Trophoblast cell (in vitro differentiated cells and primary cell): ENCODE measurements around the gene PIGA.
A peak's percentile ranks its signal among the peaks of the same experiment; 100 is the strongest.
"Not testable (repeated sequence)": the region's sequence is repeated elsewhere in the genome, so short reads cannot be mapped to it uniquely, and the experiment has no call there.

Experiments
- DNase-seq, 2 donors: peaks; one replicate each; pipeline ENCODE4 v3.0.0-alpha.2; 2016
- H2AFZ ChIP-seq: 2 replicates; pipeline ENCODE4 v1.6.1; 2013; ENCODE audit warnings: low read length, moderate library complexity, mild to moderate bottlenecking; ENCODE audit not compliant: insufficient read depth, poor library complexity
- H2AK5ac ChIP-seq: 2 replicates; pipeline ENCODE4 v1.6.1; 2013; ENCODE audit warnings: mild to moderate bottlenecking, low read length
- H2BK120ac ChIP-seq: 2 replicates; pipeline ENCODE4 v1.6.1; 2013; ENCODE audit warnings: low read length, mild to moderate bottlenecking, moderate library complexity; ENCODE audit not compliant: insufficient read depth, poor library complexity
- H2BK12ac ChIP-seq: 2 replicates; pipeline ENCODE4 v1.6.1; 2013; ENCODE audit warnings: mild to moderate bottlenecking, low read length, moderate library complexity
- H2BK5ac ChIP-seq: 2 replicates; pipeline ENCODE4 v1.6.1; 2013; ENCODE audit warnings: low read length, low read depth, moderate library complexity, mild to moderate bottlenecking; ENCODE audit not compliant: poor library complexity
- H3K14ac ChIP-seq: 2 replicates; pipeline ENCODE4 v1.6.1; 2013; ENCODE audit warnings: mild to moderate bottlenecking, low read length
- H3K18ac ChIP-seq: 2 replicates; pipeline ENCODE4 v1.6.1; 2013; ENCODE audit warnings: mild to moderate bottlenecking, low read length
- H3K23ac ChIP-seq: 2 replicates; pipeline ENCODE4 v1.6.1; 2013; ENCODE audit warnings: low read length
- H3K27ac ChIP-seq: 2 replicates; pipeline ENCODE4 v1.5.1; 2013; ENCODE audit warnings: low read depth, mild to moderate bottlenecking, inconsistent platforms, low read length, moderate library complexity
- H3K27me3 ChIP-seq: 2 replicates; pipeline ENCODE4 v1.6.1; 2013; ENCODE audit warnings: inconsistent platforms, mild to moderate bottlenecking, low read length, moderate library complexity; ENCODE audit not compliant: insufficient read depth
- H3K36me3 ChIP-seq, 2 experiments: 1 replicate in 1 of 2; 2 replicates in 1 of 2; pipeline ENCODE4 v1.6.1; 2013; ENCODE audit warnings: low read length in 2 of 2, mild to moderate bottlenecking in 2 of 2, moderate library complexity in 1 of 2; ENCODE audit not compliant: insufficient read depth in 2 of 2, control insufficient read depth in 1 of 2
- H3K4ac ChIP-seq: 2 replicates; pipeline ENCODE4 v1.6.1; 2013; ENCODE audit warnings: low read depth, mild to moderate bottlenecking, low read length, moderate library complexity
- H3K4me1 ChIP-seq, 2 experiments: 1 replicate in 1 of 2; 2 replicates in 1 of 2; pipeline ENCODE4 v1.6.1; 2013; ENCODE audit warnings: low read length in 2 of 2, mild to moderate bottlenecking in 2 of 2, moderate library complexity in 1 of 2; ENCODE audit not compliant: insufficient read depth in 2 of 2, control insufficient read depth in 1 of 2
- H3K4me2 ChIP-seq: 2 replicates; pipeline ENCODE4 v1.6.1; 2013; ENCODE audit warnings: inconsistent platforms, mild to moderate bottlenecking, low read length, moderate library complexity
- H3K4me3 ChIP-seq: 2 replicates; pipeline ENCODE4 v1.5.1; 2013; ENCODE audit warnings: mild to moderate bottlenecking, low read depth, low read length, inconsistent platforms
- H3K79me1 ChIP-seq: one replicate; pipeline ENCODE4 v1.6.1; 2013; ENCODE audit warnings: low read length
- H3K79me2 ChIP-seq: 2 replicates; pipeline ENCODE4 v1.6.1; 2013; ENCODE audit warnings: low read length, mild to moderate bottlenecking; ENCODE audit not compliant: control insufficient read depth, insufficient read depth, poor library complexity
- H3K9ac ChIP-seq: 2 replicates; pipeline ENCODE4 v1.6.1; 2013; ENCODE audit warnings: mild to moderate bottlenecking, low read length
- H3K9me3 ChIP-seq: 2 replicates; pipeline ENCODE4 v1.6.1; 2013; ENCODE audit warnings: low read depth, mild to moderate bottlenecking, control low read depth, inconsistent platforms, low read length; ENCODE audit not compliant: insufficient read depth
- H4K12ac ChIP-seq: 2 replicates; pipeline ENCODE4 v1.6.1; 2013; ENCODE audit warnings: low read depth, mild to moderate bottlenecking, low read length, moderate library complexity
- H4K8ac ChIP-seq: 2 replicates; pipeline ENCODE4 v1.6.1; 2013; ENCODE audit warnings: low read depth, mild to moderate bottlenecking, low read length, moderate library complexity
- H4K91ac ChIP-seq: one replicate; pipeline ENCODE4 v1.6.1; 2013; ENCODE audit warnings: low read depth, mild to moderate bottlenecking, low read length, moderate library complexity
- WGBS: extraction: QIAGEN DNeasy Blood & Tissue Kit; methylation state at CpG from one replicate; pipeline ENCODE4 v1.1.7; 2013; ENCODE audit warnings: missing lambda C conversion rate; ENCODE audit not compliant: insufficient read length, insufficient coverage; ENCODE audit errors: extremely low coverage; 5-methylcytosine and 5-hydroxymethylcytosine counted together

The PIGA gene

DNA sequence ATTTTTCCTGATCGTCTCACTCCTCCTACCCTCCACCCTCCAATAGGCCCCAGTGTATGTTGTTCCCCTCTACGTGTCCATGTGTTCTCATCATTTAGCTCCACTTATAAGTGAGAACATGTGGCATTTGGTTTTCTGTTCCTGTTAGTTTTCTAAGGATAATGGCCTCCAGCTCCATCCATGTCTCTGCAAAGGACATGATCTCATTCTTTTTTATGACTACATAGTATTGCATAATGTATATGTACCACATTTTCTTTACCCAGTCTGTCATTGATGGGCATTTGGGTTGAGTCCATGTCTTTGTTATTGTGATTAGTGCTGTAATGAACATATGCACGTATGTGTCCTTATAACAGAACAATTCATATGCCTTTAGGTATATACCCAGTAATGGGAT lies 29.4 kb downstream of the PIGA start:
- H4K8ac ChIP-seq, H3K4ac ChIP-seq, H2BK120ac ChIP-seq, H3K27me3 ChIP-seq, H3K14ac ChIP-seq, H3K4me3 ChIP-seq, H2AK5ac ChIP-seq, H3K9me3 ChIP-seq, DNase-seq, H3K23ac ChIP-seq, H3K18ac ChIP-seq, H3K79me2 ChIP-seq, H3K27ac ChIP-seq, H3K4me1 ChIP-seq, H2BK5ac ChIP-seq, H2AFZ ChIP-seq, H3K36me3 ChIP-seq, H3K4me2 ChIP-seq, H2BK12ac ChIP-seq, H3K79me1 ChIP-seq, H4K12ac ChIP-seq, H4K91ac ChIP-seq, H3K9ac ChIP-seq: not testable (repeated sequence)
- no CpG with 5 or more reads among the region's 3 CpGs for WGBS

DNA sequence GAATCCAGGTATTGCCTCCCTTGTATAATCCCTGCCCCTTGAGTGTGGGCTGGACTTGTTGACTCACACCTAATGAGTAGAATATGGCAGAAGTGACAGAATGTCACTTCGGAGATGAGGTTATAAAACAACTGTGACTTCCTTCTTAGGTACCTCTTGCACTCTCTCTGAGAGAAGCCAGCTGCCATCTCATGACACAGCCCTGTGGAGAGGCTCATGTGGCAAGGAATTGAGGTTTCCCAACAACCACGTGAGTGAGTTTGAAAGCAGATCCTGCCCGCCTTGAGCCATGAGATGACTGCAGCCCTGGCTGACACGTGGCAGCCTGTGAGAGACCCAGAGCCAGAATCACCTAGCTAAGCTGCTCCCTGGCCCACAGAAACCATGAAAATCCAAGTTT lies 33.4 kb downstream of the PIGA start:
- peak; percentile 6 to 39 for DNase-seq
- no peak overlapping the region for H3K4me3 ChIP-seq
- H3K4ac ChIP-seq, result no peak overlapping the region
- H2BK12ac ChIP-seq, result no peak overlapping the region
- H3K23ac ChIP-seq, result no peak overlapping the region
- H3K9me3 ChIP-seq, result no peaks in the 10 kb centered on the region
- no peak overlapping the region for H2BK120ac ChIP-seq
- peaks cover 0 to 2% of the 10 kb centered on the region in 2 experiments for H3K4me1 ChIP-seq
- no peak overlapping the region for H4K8ac ChIP-seq
- no peak overlapping the region for H2AK5ac ChIP-seq
- no peak overlapping the region for H3K18ac ChIP-seq
- no peak overlapping the region for H2BK5ac ChIP-seq
- no peak overlapping the region for H3K4me2 ChIP-seq
- no peaks in the 10 kb centered on the region for H3K79me1 ChIP-seq
- no peaks in the 10 kb centered on the region for H3K79me2 ChIP-seq
- H3K14ac ChIP-seq, result no peak overlapping the region
- H2AFZ ChIP-seq, result no peak overlapping the region
- no peak overlapping the region for H4K12ac ChIP-seq
- no peak overlapping the region for H3K9ac ChIP-seq
- H3K27me3 ChIP-seq, result no peaks in the 10 kb centered on the region
- no peak overlapping the region for H3K27ac ChIP-seq
- H4K91ac ChIP-seq, result no peak overlapping the region
- no CpG with 5 or more reads among the region's 4 CpGs for WGBS
- H3K36me3 ChIP-seq, result no peaks in the 10 kb centered on the region

DNA sequence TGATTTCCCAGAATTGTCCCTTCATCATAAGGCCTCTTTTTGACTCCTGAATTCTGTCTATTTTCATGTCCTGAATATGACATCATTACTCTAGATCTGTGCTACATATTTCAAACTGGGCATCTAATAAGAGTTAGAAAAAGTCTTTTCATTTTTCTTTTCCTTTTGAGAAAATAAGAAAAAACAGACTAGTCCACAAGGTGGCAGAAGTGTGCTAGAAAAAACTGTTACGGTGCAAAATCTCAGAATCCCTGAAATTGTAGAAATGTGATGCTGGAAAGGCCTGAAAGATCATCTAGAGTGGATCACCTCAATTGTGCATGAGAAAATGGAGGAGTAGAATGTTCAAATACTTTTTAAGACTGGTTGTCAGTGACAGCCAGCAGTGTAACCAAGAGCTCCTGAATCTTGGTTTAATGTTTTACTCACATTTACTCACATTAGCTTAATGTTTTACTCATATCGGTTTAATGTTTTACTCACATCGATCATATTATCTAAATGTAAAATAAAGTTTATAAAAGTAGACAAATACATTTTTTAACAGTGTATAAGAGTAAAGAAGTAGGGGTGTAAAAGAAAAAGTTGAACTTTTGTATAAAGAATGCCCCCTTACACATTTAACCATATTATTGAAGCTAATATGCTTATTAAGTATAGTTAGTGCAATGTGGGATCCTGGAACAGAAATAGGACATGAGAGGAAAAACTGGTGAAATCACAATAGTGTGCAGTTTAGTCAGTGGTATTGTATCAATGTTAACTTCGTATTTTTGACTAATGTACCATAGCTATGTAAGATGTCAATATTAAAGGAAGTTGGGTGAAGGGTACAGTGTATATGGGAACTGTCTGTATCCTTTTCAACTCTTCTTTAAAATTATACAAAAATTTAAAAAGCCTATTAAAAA lies 35.1 kb downstream of the PIGA start:
- Histone ChIP-seq H3K23ac (no peak overlapping the region), H3K4me2 (no peak overlapping the region), H3K9me3 (no peaks in the 10 kb centered on the region), H3K36me3 (no peaks in the 10 kb centered on the region), H2AK5ac (no peak overlapping the region), H3K4me1 (peaks cover 0 to 2% of the 10 kb centered on the region in 2 experiments), H2BK5ac (no peak overlapping the region), H3K27me3 (no peaks in the 10 kb centered on the region), H3K4ac (no peak overlapping the region), H3K9ac (no peak overlapping the region), H2BK12ac (no peak overlapping the region), H4K91ac (no peak overlapping the region), H3K27ac (no peak overlapping the region), H3K18ac (no peak overlapping the region), H3K79me2 (no peaks in the 10 kb centered on the region), H3K79me1 (no peaks in the 10 kb centered on the region), H4K12ac (no peak overlapping the region), H2AFZ (no peak overlapping the region), H3K14ac (no peak overlapping the region), H4K8ac (no peak overlapping the region), H3K4me3 (no peak overlapping the region), H2BK120ac (no peak overlapping the region)
- peak in 1 of 2 donors; percentile 53 for DNase-seq
- WGBS, result no CpG with 5 or more reads among the region's 4 CpGs

DNA sequence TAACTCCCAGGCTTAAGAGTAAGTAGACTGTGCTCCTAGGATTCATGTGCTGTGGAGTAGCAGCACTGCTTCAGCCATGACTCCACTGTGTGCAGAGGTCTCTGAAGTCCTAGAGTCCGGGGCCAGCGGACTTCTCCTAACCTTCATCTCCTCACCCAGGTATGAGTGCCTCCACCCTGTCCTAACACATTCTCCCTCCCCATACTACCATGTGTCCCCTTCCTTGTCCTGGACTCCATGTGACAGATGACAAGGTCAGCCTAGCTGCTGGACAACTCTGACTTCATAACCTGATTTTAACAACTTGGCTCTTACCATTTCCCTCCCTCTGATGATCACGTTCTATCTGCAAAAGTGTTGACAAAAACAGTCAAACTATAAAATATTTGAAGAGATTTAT lies 36.5 kb downstream of the PIGA start:
- H3K79me1 ChIP-seq, result no peaks in the 10 kb centered on the region
- H2AFZ ChIP-seq, result no peak overlapping the region
- no peak overlapping the region for H3K4ac ChIP-seq
- no peak overlapping the region for H2BK12ac ChIP-seq
- H2BK120ac ChIP-seq, result no peak overlapping the region
- H2AK5ac ChIP-seq, result no peak overlapping the region
- H3K18ac ChIP-seq, result no peak overlapping the region
- no peaks in the 10 kb centered on the region for H3K27me3 ChIP-seq
- no peak overlapping the region for H2BK5ac ChIP-seq
- no CpG with 5 or more reads among the region's 3 CpGs for WGBS
- H3K9me3 ChIP-seq, result no peaks in the 10 kb centered on the region
- no peak overlapping the region for H3K14ac ChIP-seq
- H4K8ac ChIP-seq, result no peak overlapping the region
- H3K9ac ChIP-seq, result no peak overlapping the region
- no peaks in the 10 kb centered on the region for H3K36me3 ChIP-seq
- H3K27ac ChIP-seq, result no peak overlapping the region
- DNase-seq, result no peak
- peaks cover 0 to 2% of the 10 kb centered on the region in 2 experiments for H3K4me1 ChIP-seq
- no peak overlapping the region for H3K23ac ChIP-seq
- no peak overlapping the region for H4K91ac ChIP-seq
- H3K4me3 ChIP-seq, result no peak overlapping the region
- no peaks in the 10 kb centered on the region for H3K79me2 ChIP-seq
- no peak overlapping the region for H3K4me2 ChIP-seq
- H4K12ac ChIP-seq, result no peak overlapping the region
